Fibroblast of lung (primary cell): ENCODE results near the gene WDR47. TPM values are rescaled to one million over a fixed set of nuclear protein-coding genes. Genes with fewer than 3 reads are reported as not detected.
A peak's percentile ranks its signal among the peaks of the same experiment; 100 is the strongest.

Source experiments
- DNase-seq, 2 donors: peaks; one replicate each; pipeline versions ENCODE4 v3.0.0 to v3.0.0-alpha.2; 2010; ENCODE audit warnings: low read depth in 2 of 2
- H2AFZ ChIP-seq: 2 replicates; pipeline ENCODE4 v1.5.1; 2012; ENCODE audit warnings: low read length, control low read depth, inconsistent platforms
- H3K27ac ChIP-seq: 2 replicates; pipeline ENCODE4 v1.5.1; 2011; ENCODE audit warnings: low read length, control low read depth; ENCODE audit not compliant: insufficient read depth
- H3K27me3 ChIP-seq: 2 replicates; pipeline ENCODE4 v1.5.1; 2011; ENCODE audit warnings: mild to moderate bottlenecking, low read length; ENCODE audit not compliant: control insufficient read depth, insufficient read depth
- H3K36me3 ChIP-seq: 2 replicates; pipeline ENCODE4 v1.5.1; 2011; ENCODE audit warnings: low read length; ENCODE audit not compliant: control insufficient read depth, insufficient read depth
- H3K4me1 ChIP-seq: 2 replicates; pipeline ENCODE4 v1.5.1; 2011; ENCODE audit warnings: low read length; ENCODE audit not compliant: control insufficient read depth, insufficient read depth; ENCODE audit errors: extremely low read depth
- H3K4me2 ChIP-seq: 2 replicates; pipeline ENCODE4 v1.5.1; 2011; ENCODE audit warnings: low read length, control low read depth; ENCODE audit not compliant: insufficient read depth; ENCODE audit errors: extremely low read depth
- H3K4me3 ChIP-seq, 4 experiments: fragments of 200-600 bp in 1 of 4; sonication (generic) in 1 of 4; replicated peaks in 1 of 4; 2 replicates each; pipeline ENCODE4 v1.5.1; 2011 to 2016; ENCODE audit warnings: low read length in 4 of 4, low read depth in 3 of 4, mild to moderate bottlenecking in 3 of 4, control low read depth in 2 of 4, inconsistent platforms in 1 of 4, mixed read lengths in 1 of 4; ENCODE audit not compliant: insufficient read depth in 1 of 4; ENCODE audit errors: control extremely low read depth in 1 of 4
- H3K79me2 ChIP-seq: 2 replicates; pipeline ENCODE4 v1.5.1; 2012; ENCODE audit warnings: mild to moderate bottlenecking, low read length, inconsistent platforms; ENCODE audit not compliant: control insufficient read depth, insufficient read depth
- H3K9ac ChIP-seq: 2 replicates; pipeline ENCODE4 v1.5.1; 2011; ENCODE audit warnings: mild to moderate bottlenecking, low read length, control low read depth; ENCODE audit not compliant: insufficient read depth
- H3K9me3 ChIP-seq: 2 replicates; pipeline ENCODE4 v1.5.1; 2012; ENCODE audit warnings: low read depth, low read length; ENCODE audit not compliant: control insufficient read depth, insufficient read depth
- H4K20me1 ChIP-seq: 2 replicates; pipeline ENCODE4 v1.5.1; 2011; ENCODE audit warnings: low read length; ENCODE audit not compliant: control insufficient read depth, insufficient read depth; ENCODE audit errors: extremely low read depth
- CTCF ChIP-seq, 2 donors: IDR thresholded peaks in 1 of 2; conservative IDR thresholded peaks in 1 of 2; 1 replicate in 1 of 2; 2 replicates in 1 of 2; pipeline ENCODE4 v1.5.1; 2011 to 2012; ENCODE audit warnings: low read length in 2 of 2, control low read depth in 1 of 2, inconsistent platforms in 1 of 2, low read depth in 1 of 2, mild to moderate bottlenecking in 1 of 2
- EZH2 ChIP-seq: IDR thresholded peaks from 2 replicates; pipeline ENCODE4 v1.5.1; 2012; ENCODE audit warnings: low read length, control low read depth, mild to moderate bottlenecking; ENCODE audit errors: missing control alignments
- polyA plus RNA-seq, 2 donors: library from polyadenylated mRNA; depleted of rRNA in 1 of 2; stranded (reverse) in 1 of 2; unstranded in 1 of 2; fragments of >200 nt; gene quantifications; 2 replicates each; pipeline ENCODE4 v1.2.1, GENCODE V29; 2011 to 2012; ENCODE audit warnings: missing spikeins in 1 of 2
- total RNA-seq: library from RNA; depleted of rRNA; stranded (reverse); fragments of >200 nt; gene quantifications from 2 replicates; pipeline ENCODE4 v1.2.1, GENCODE V29; 2014

The WDR47 gene
- total and polyA plus RNA-seq, 2 donors (not counting 1 experiment from before 2014, with no cell fraction given), result 19.7 to 22.6 TPM

GRCh38 chr1:108963052-108963686, 78.7 kb downstream of the WDR47 start, which contains the start of gene CLCC1:
CLCC1 (minus strand) TSS chr1:108963484; CDS start chr1:108950437, 13,047 bp downstream.
- Histone ChIP-seq H3K4me2 (peak within 1 kb of the TSS; percentile 88), H3K4me1 (peaks cover 4% of the 10 kb centered on the region), H3K36me3 (no peaks in the 10 kb centered on the region), H3K9ac (peak within 1 kb of the TSS; percentile 91), H4K20me1 (no peaks in the 10 kb centered on the region), H3K9me3 (no peaks in the 10 kb centered on the region), H2AFZ (peak within 1 kb of the TSS; percentile 80), H3K4me3 (peak within 1 kb of the TSS; percentile 72 to 85 (median 78)), H3K79me2 (peaks cover 25% of the 10 kb centered on the region), H3K27ac (peak within 1 kb of the TSS; percentile 96), H3K27me3 (no peaks in the 10 kb centered on the region)
- DNase-seq, result peak; percentile 89 to 92
- TF ChIP-seq CTCF (conservative IDR thresholded peaks at IDR 0.05 in 1 of 2, IDR thresholded peaks at IDR 0.05 in 1 of 2; ENCODE audit: low read depth in 1 of 2, low read length in 2 of 2) (no peak), EZH2 (no peak)

GRCh38 chr1:108962681-108963051, 79.2 kb downstream of the WDR47 start:
- Histone ChIP-seq H4K20me1 (no peaks in the 10 kb centered on the region), H3K27me3 (no peaks in the 10 kb centered on the region), H3K79me2 (peaks cover 26% of the 10 kb centered on the region), H3K4me1 (peaks cover 4% of the 10 kb centered on the region), H3K4me3 (peak overlapping the region; percentile 72 to 85 (median 78)), H3K9me3 (no peaks in the 10 kb centered on the region), H3K27ac (peak overlapping the region; percentile 96), H3K9ac (peak overlapping the region; percentile 91), H2AFZ (peak overlapping the region; percentile 80), H3K36me3 (no peaks in the 10 kb centered on the region), H3K4me2 (peak overlapping the region; percentile 88)
- peak in 1 of 2 donors; percentile 8 for DNase-seq
- TF ChIP-seq CTCF (conservative IDR thresholded peaks at IDR 0.05 in 1 of 2, IDR thresholded peaks at IDR 0.05 in 1 of 2; ENCODE audit: low read depth in 1 of 2, low read length in 2 of 2) (no peak), EZH2 (no peak)

GRCh38 chr1:108961752-108962486, 80.0 kb downstream of the WDR47 start:
- H3K27me3 ChIP-seq, result no peaks in the 10 kb centered on the region
- H3K79me2 ChIP-seq, result peaks cover 28% of the 10 kb centered on the region
- no peak for TF ChIP-seq CTCF (conservative IDR thresholded peaks at IDR 0.05 in 1 of 2, IDR thresholded peaks at IDR 0.05 in 1 of 2; ENCODE audit: low read depth in 1 of 2, low read length in 2 of 2)
- TF ChIP-seq EZH2, result no peak
- peak overlapping the region; percentile 88 for H3K4me2 ChIP-seq
- no peak overlapping the region for H2AFZ ChIP-seq
- no peaks in the 10 kb centered on the region for H3K9me3 ChIP-seq
- no peaks in the 10 kb centered on the region for H4K20me1 ChIP-seq
- H3K36me3 ChIP-seq, result no peaks in the 10 kb centered on the region
- no peak overlapping the region for H3K9ac ChIP-seq
- H3K27ac ChIP-seq, result peak overlapping the region; percentile 96
- peak overlapping the region; percentile 72 to 85 (median 78) for H3K4me3 ChIP-seq
- H3K4me1 ChIP-seq, result peaks cover 4% of the 10 kb centered on the region
- no peak for DNase-seq
